PC-3 (cell line): ENCODE data around the gene PCDHGA4.
"Not testable (repeated sequence)": the region's sequence is repeated elsewhere in the genome, so short reads cannot be mapped to it uniquely, and the experiment has no call there.

Source experiments
- EZH2 ChIP-seq: fragments of 300-600 bp; sonication (generic); IDR thresholded peaks from one replicate; pipeline ENCODE4 v1.6.1; 2017; ENCODE audit warnings: antibody characterized with exemption, mild to moderate bottlenecking, low read length; ENCODE audit not compliant: unreplicated experiment
- EZH2phosphoT487 ChIP-seq: fragments of 300-600 bp; sonication (generic); IDR thresholded peaks from 2 replicates; pipeline ENCODE4 v1.6.1; 2018; ENCODE audit warnings: mild to moderate bottlenecking, antibody characterized with exemption, low read length, borderline replicate concordance
- TF ChIP-seq, protein P1 (sequence below): fragments of 300-600 bp; sonication (generic); conservative IDR thresholded peaks from 2 replicates; pipeline ENCODE4 v1.5.1; 2017; ENCODE audit warnings: antibody characterized with exemption, low read depth, mild to moderate bottlenecking, low read length

DNA sequence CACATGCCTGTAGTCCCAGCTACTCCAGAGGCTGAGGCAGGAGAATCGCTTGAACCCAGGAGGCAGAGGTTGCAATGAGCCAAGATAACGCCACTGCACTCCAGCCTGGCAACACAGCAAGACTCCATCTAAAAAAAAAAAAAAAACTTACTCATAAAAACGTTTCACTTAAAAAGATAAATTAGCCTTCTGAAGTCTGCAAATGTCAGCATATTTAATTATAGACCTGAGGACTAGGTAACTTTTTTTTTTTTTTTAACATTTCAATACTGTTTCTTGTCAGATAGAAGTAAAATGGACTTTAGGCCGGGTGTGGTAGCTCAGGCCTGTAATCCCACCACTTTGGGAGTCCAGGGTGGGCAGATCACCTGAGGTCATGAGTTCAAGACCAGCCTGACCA lies 37.9 kb upstream of the PCDHGA4 start:
- TF ChIP-seq, protein P1, sequence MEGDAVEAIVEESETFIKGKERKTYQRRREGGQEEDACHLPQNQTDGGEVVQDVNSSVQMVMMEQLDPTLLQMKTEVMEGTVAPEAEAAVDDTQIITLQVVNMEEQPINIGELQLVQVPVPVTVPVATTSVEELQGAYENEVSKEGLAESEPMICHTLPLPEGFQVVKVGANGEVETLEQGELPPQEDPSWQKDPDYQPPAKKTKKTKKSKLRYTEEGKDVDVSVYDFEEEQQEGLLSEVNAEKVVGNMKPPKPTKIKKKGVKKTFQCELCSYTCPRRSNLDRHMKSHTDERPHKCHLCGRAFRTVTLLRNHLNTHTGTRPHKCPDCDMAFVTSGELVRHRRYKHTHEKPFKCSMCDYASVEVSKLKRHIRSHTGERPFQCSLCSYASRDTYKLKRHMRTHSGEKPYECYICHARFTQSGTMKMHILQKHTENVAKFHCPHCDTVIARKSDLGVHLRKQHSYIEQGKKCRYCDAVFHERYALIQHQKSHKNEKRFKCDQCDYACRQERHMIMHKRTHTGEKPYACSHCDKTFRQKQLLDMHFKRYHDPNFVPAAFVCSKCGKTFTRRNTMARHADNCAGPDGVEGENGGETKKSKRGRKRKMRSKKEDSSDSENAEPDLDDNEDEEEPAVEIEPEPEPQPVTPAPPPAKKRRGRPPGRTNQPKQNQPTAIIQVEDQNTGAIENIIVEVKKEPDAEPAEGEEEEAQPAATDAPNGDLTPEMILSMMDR, result not testable (repeated sequence)
- not testable (repeated sequence) for TF ChIP-seq EZH2, EZH2phosphoT487
